Endodermal cell (in vitro differentiated cells): ENCODE data around the gene CKMT1A. TPM values are rescaled to one million over a fixed set of nuclear protein-coding genes. Genes with fewer than 3 reads are reported as not detected.
"Not testable (repeated sequence)": the region's sequence is repeated elsewhere in the genome, so short reads cannot be mapped to it uniquely, and the experiment has no call there.

Experiments used
- DNase-seq: peaks from one replicate; pipeline ENCODE4 v3.0.0-alpha.2; 2017
- H3K27ac ChIP-seq: 2 replicates; pipeline ENCODE4 v1.5.1; 2013; ENCODE audit warnings: mild to moderate bottlenecking, low read depth, low read length, moderate library complexity
- H3K27me3 ChIP-seq: 2 replicates; pipeline ENCODE4 v1.6.1; 2013; ENCODE audit warnings: mild to moderate bottlenecking, low read length, moderate library complexity; ENCODE audit not compliant: insufficient read depth, control insufficient read depth, poor library complexity, severe bottlenecking
- H3K36me3 ChIP-seq: 2 replicates; pipeline ENCODE4 v1.7.0; 2013; ENCODE audit warnings: mild to moderate bottlenecking, low read length, moderate library complexity; ENCODE audit not compliant: control insufficient read depth, insufficient read depth
- H3K4me1 ChIP-seq: one replicate; pipeline ENCODE4 v1.7.0; 2013; ENCODE audit warnings: low read length; ENCODE audit not compliant: control insufficient read depth, insufficient read depth
- H3K4me3 ChIP-seq: 2 replicates; pipeline ENCODE4 v1.5.1; 2013; ENCODE audit warnings: mild to moderate bottlenecking, low read length, moderate library complexity
- H3K9ac ChIP-seq: 2 replicates; pipeline ENCODE4 v1.6.1; 2013; ENCODE audit warnings: mild to moderate bottlenecking, low read length, moderate library complexity; ENCODE audit not compliant: poor library complexity, severe bottlenecking; ENCODE audit errors: extremely low read depth
- H3K9me3 ChIP-seq: 2 replicates; pipeline ENCODE4 v1.6.1; 2013; ENCODE audit warnings: mild to moderate bottlenecking, low read length, moderate library complexity; ENCODE audit not compliant: control insufficient read depth
- H3K27ac Mint-ChIP-seq: 2 replicates; pipeline ENCODE4 v1.8.0; 2020; ENCODE audit warnings: mixed read lengths
- H3K27me3 Mint-ChIP-seq: 2 replicates; pipeline ENCODE4 v1.8.0; 2021; ENCODE audit warnings: mild to moderate bottlenecking, mixed read lengths; ENCODE audit not compliant: insufficient read depth
- H3K36me3 Mint-ChIP-seq: 2 replicates; pipeline ENCODE4 v1.8.0; 2020; ENCODE audit warnings: low read depth, mixed read lengths
- H3K4me1 Mint-ChIP-seq: 2 replicates; pipeline ENCODE4 v1.8.0; 2020; ENCODE audit warnings: mixed read lengths
- H3K4me3 Mint-ChIP-seq: 2 replicates; pipeline ENCODE4 v1.8.0; 2020; ENCODE audit warnings: mild to moderate bottlenecking, moderate library complexity, mixed read lengths
- H3K9me3 Mint-ChIP-seq: 2 replicates; pipeline ENCODE4 v1.8.0; 2020; ENCODE audit warnings: mild to moderate bottlenecking, mixed read lengths
- WGBS, 2 experiments: methylation state at CpG; one replicate each; pipeline versions ENCODE4 v1.1.5 to v1.1.7; 2013; ENCODE audit warnings: missing lambda C conversion rate in 2 of 2, mixed read lengths in 1 of 2; ENCODE audit not compliant: insufficient coverage in 1 of 2, insufficient read length in 1 of 2; 5-methylcytosine and 5-hydroxymethylcytosine counted together
- total RNA-seq, 2 donors: library from RNA; stranded (reverse); fragmentation: NEBNext Ultra II Directional in 1 of 2; extraction: Animal tissue kit (Norgen Biotek cat#: 25700) in 1 of 2; gene quantifications; 2 replicates in 1 of 2; 3 replicates in 1 of 2; pipeline ENCODE4 v1.2.1, GENCODE V29; 2021

The CKMT1A gene
- total RNA-seq, 2 donors from 2014 or later, result 0.55 to 4.4 TPM

GRCh38 chr15:43663333-43663732, 30.3 kb upstream of the CKMT1A start:
- not testable (repeated sequence) for H3K36me3 ChIP-seq, H3K27ac ChIP-seq, H3K9me3 Mint-ChIP-seq, H3K4me3 Mint-ChIP-seq, H3K4me1 Mint-ChIP-seq, H3K36me3 Mint-ChIP-seq, H3K4me3 ChIP-seq, H3K9me3 ChIP-seq, H3K27me3 Mint-ChIP-seq, H3K27ac Mint-ChIP-seq, H3K27me3 ChIP-seq, H3K9ac ChIP-seq, DNase-seq, H3K4me1 ChIP-seq
- no CpG with 5 or more reads among the region's 8 CpGs for WGBS, 2 experiments

DNA sequence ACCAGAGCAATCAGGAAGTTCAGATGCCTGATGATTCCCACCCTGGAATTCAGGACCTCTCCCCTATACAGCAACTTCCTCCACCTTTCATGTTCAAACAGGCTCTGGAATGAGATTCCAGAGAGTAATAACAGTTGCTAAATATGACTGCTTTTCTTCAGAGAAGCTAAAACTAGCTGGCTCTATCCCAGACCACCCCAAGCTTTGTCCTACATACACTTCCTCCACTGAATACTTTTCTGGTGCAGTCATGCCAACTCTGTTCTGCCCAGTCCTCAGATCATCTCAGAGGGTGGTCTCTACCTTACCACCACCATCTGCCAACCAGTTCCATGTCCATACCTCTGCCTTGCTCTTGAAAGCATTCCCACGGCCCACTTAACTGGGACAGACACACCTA, 27.5 kb upstream of the CKMT1A start:
- H3K27me3 ChIP-seq, H3K27ac Mint-ChIP-seq, H3K4me1 ChIP-seq, H3K9ac ChIP-seq, H3K36me3 ChIP-seq, H3K9me3 ChIP-seq, H3K4me3 Mint-ChIP-seq, H3K27me3 Mint-ChIP-seq, H3K36me3 Mint-ChIP-seq, H3K27ac ChIP-seq, H3K4me1 Mint-ChIP-seq, H3K9me3 Mint-ChIP-seq, H3K4me3 ChIP-seq, DNase-seq: not testable (repeated sequence)
- no CpG with 5 or more reads among the region's 1 CpG for WGBS, 2 experiments

- not testable (repeated sequence) for H3K9me3 ChIP-seq, H3K36me3 ChIP-seq, H3K27ac Mint-ChIP-seq, H3K4me1 Mint-ChIP-seq, H3K27me3 ChIP-seq, H3K36me3 Mint-ChIP-seq, H3K4me3 Mint-ChIP-seq, H3K4me1 ChIP-seq, H3K4me3 ChIP-seq, H3K9me3 Mint-ChIP-seq, H3K27ac ChIP-seq, H3K9ac ChIP-seq, H3K27me3 Mint-ChIP-seq, DNase-seq
- no CpG with 5 or more reads among the region's 1 CpG for WGBS, 2 experiments
Observed at GRCh38 chr15:43674175-43674574, 19.5 kb upstream of the CKMT1A start.

GRCh38 chr15:43689604-43690301, 3.9 kb upstream of the CKMT1A start:
- not testable (repeated sequence) for H3K9me3 ChIP-seq, H3K27ac ChIP-seq, H3K27me3 ChIP-seq, H3K4me3 Mint-ChIP-seq, H3K36me3 Mint-ChIP-seq, H3K27me3 Mint-ChIP-seq, H3K4me1 ChIP-seq, H3K27ac Mint-ChIP-seq, H3K9ac ChIP-seq, DNase-seq, H3K4me1 Mint-ChIP-seq, H3K4me3 ChIP-seq, H3K9me3 Mint-ChIP-seq, H3K36me3 ChIP-seq
- WGBS, 2 experiments, result no CpG with 5 or more reads among the region's 54 CpGs

DNA sequence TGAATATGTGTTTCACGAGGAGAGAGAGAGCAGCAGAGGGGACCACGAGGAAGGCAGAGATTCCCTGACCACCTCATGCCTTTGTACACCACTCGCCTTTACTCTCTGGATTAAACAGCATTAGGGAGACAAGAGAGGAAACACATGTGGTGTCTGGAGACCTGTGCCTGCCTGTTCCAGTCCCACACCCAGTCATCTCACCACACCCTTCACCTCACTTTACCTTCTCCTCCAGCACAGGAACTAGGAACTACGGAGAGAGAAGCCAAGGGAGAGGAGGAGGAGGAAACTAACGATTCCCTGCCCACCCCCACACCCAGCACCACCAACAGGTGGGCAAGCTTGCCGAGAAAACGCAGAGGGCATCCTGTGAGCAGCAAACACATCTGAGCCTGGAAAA, 980 bp upstream of the CKMT1A start:
- H3K27ac ChIP-seq, H3K9me3 ChIP-seq, DNase-seq, H3K4me1 ChIP-seq, H3K9me3 Mint-ChIP-seq, H3K4me3 ChIP-seq, H3K36me3 ChIP-seq, H3K4me3 Mint-ChIP-seq, H3K9ac ChIP-seq, H3K4me1 Mint-ChIP-seq, H3K27me3 Mint-ChIP-seq, H3K27ac Mint-ChIP-seq, H3K27me3 ChIP-seq, H3K36me3 Mint-ChIP-seq: not testable (repeated sequence)
- no CpG with 5 or more reads among the region's 7 CpGs for WGBS, 2 experiments
